Endothelial cell of umbilical vein (primary cell): Measurements from ENCODE around the gene FGFR1OP2. TPM values are rescaled to one million over a fixed set of nuclear protein-coding genes. Genes with fewer than 3 reads are reported as not detected.
A peak's percentile ranks its signal among the peaks of the same experiment; 100 is the strongest.

ENCODE experiments used
- BruUV-seq: library from RNA; stranded (reverse); fragments of 400-500 nt; replicated peaks from 2 replicates; lab custom pipeline; 2021; lab: Mats Ljungman, UMichigan
- CTCF ChIA-PET: fragments of 300-600, 350-600 bp; sonication (Branson Sonifier 250); formaldehyde crosslinking; loops from one replicate; lab custom pipeline; 2021; ENCODE audit warnings: antibody characterized with exemption, inconsistent platforms; lab: Charles Lee
- POLR2A ChIA-PET: fragments of 300-600, 350-600 bp; sonication (Branson Sonifier 250); formaldehyde crosslinking; loops from one replicate; lab custom pipeline; 2021; ENCODE audit warnings: antibody characterized with exemption, inconsistent platforms; lab: Charles Lee
- DNase-seq: peaks from one replicate; pipeline ENCODE4 v3.0.0-alpha.2; 2011; ENCODE audit warnings: low read depth, low spot score
- FAIRE-seq: peaks from 2 replicates; lab custom pipeline; 2011; peaks lifted over from hg19 to GRCh38; lab: Jason Lieb, UNC
- H2AFZ ChIP-seq: 2 replicates; pipeline ENCODE4 v1.6.0; 2012; ENCODE audit warnings: low read depth, low read length, control low read depth, inconsistent platforms
- H3K27ac ChIP-seq: 2 replicates; pipeline ENCODE4 v1.5.1; 2011; ENCODE audit warnings: low read depth, mild to moderate bottlenecking, control low read depth, low read length, moderate library complexity; ENCODE audit not compliant: insufficient read depth
- H3K27me3 ChIP-seq, 2 experiments: 2 replicates each; pipeline versions ENCODE4 v1.6.0 to v1.6.1; 2011; ENCODE audit warnings: low read length in 2 of 2, mixed read lengths in 1 of 2; ENCODE audit not compliant: control insufficient read depth in 2 of 2, insufficient read depth in 2 of 2
- H3K36me3 ChIP-seq, 2 experiments: 2 replicates in 1 of 2; 3 replicates in 1 of 2; pipeline ENCODE4 v1.5.1; 2011; ENCODE audit warnings: low read length in 2 of 2, mild to moderate bottlenecking in 1 of 2, moderate library complexity in 1 of 2; ENCODE audit not compliant: control insufficient read depth in 2 of 2, insufficient read depth in 2 of 2; ENCODE audit errors: extremely low read depth in 1 of 2
- H3K4me1 ChIP-seq: 3 replicates; pipeline ENCODE4 v1.5.1; 2011; ENCODE audit warnings: mild to moderate bottlenecking, low read length; ENCODE audit not compliant: control insufficient read depth, insufficient read depth; ENCODE audit errors: extremely low read depth
- H3K4me2 ChIP-seq: 2 replicates; pipeline ENCODE4 v1.6.1; 2011; ENCODE audit warnings: low read length, control low read depth, mixed read lengths; ENCODE audit not compliant: insufficient read depth
- H3K4me3 ChIP-seq, 3 experiments: fragments of 200-600 bp in 1 of 3; sonication (generic), shearing (Covaris generic) in 1 of 3; replicated peaks in 1 of 3; 2 replicates each; pipeline ENCODE4 v1.5.1; 2011 to 2016; ENCODE audit warnings: control low read depth in 3 of 3, low read length in 3 of 3, mild to moderate bottlenecking in 2 of 3, inconsistent platforms in 1 of 3, low read depth in 1 of 3, moderate library complexity in 1 of 3; ENCODE audit not compliant: insufficient read depth in 1 of 3
- H3K79me2 ChIP-seq: 2 replicates; pipeline ENCODE4 v1.6.0; 2012; ENCODE audit warnings: low read length, inconsistent platforms; ENCODE audit not compliant: control insufficient read depth, insufficient read depth
- H3K9ac ChIP-seq: replicated peaks from 2 replicates; pipeline ENCODE3; 2011; ENCODE audit warnings: low read length, control low read depth; ENCODE audit not compliant: insufficient read depth; ENCODE audit errors: extremely low read depth
- H3K9me1 ChIP-seq: replicated peaks from 3 replicates; pipeline ENCODE4 v1.6.0; 2011; ENCODE audit warnings: mild to moderate bottlenecking, low read length; ENCODE audit not compliant: control insufficient read depth, insufficient read depth; ENCODE audit errors: extremely low read depth
- H3K9me3 ChIP-seq: replicated peaks from 2 replicates; pipeline ENCODE4 v1.5.1; 2012; ENCODE audit warnings: low read length, inconsistent platforms; ENCODE audit not compliant: control insufficient read depth, insufficient read depth
- H4K20me1 ChIP-seq: replicated peaks from 2 replicates; pipeline ENCODE3; 2011; ENCODE audit warnings: mild to moderate bottlenecking, low read length; ENCODE audit not compliant: control insufficient read depth, insufficient read depth; ENCODE audit errors: extremely low read depth
- CTCF ChIP-seq, 2 donors: IDR thresholded peaks; 1 replicate in 1 of 2; 2 replicates in 1 of 2; pipeline ENCODE4 v1.5.1; 2011; ENCODE audit warnings: low read length in 2 of 2, mild to moderate bottlenecking in 2 of 2, moderate library complexity in 2 of 2, control low read depth in 1 of 2, inconsistent platforms in 1 of 2, low read depth in 1 of 2; ENCODE audit not compliant: insufficient read depth in 1 of 2; ENCODE audit errors: extremely low read depth in 1 of 2
- EZH2 ChIP-seq: IDR thresholded peaks from 2 replicates; pipeline ENCODE4 v1.6.1; 2012; ENCODE audit warnings: borderline replicate concordance, low read depth, mild to moderate bottlenecking, moderate library complexity, low read length, inconsistent platforms; ENCODE audit not compliant: severe bottlenecking
- FOS ChIP-seq: IDR thresholded peaks from 2 replicates; pipeline ENCODE4 v1.6.1; 2011; ENCODE audit warnings: mild to moderate bottlenecking, low read length, moderate library complexity, borderline replicate concordance; ENCODE audit not compliant: insufficient read depth
- GATA2 ChIP-seq: IDR thresholded peaks from 2 replicates; pipeline ENCODE4 v1.7.0; 2011; ENCODE audit warnings: low read depth, mild to moderate bottlenecking, moderate library complexity, mixed read lengths, low read length; ENCODE audit not compliant: insufficient read length, insufficient read depth
- JUN ChIP-seq: IDR thresholded peaks from 2 replicates; pipeline ENCODE4 v1.6.1; 2011; ENCODE audit warnings: borderline replicate concordance, low read depth; ENCODE audit not compliant: insufficient read length, insufficient read depth
- MAX ChIP-seq: IDR thresholded peaks from 2 replicates; pipeline ENCODE4 v1.6.1; 2011; ENCODE audit not compliant: insufficient read depth, insufficient read length
- POLR2AphosphoS5 ChIP-seq: IDR thresholded peaks from 2 replicates; pipeline ENCODE4 v1.6.1; 2012; ENCODE audit warnings: low read depth, mild to moderate bottlenecking, control low read depth, low read length, moderate library complexity; ENCODE audit not compliant: insufficient read depth
- dilution Hi-C: fragments of 300-500 bp; cut with MboI; formaldehyde crosslinking; loops from one replicate; pipeline ENCODE4 v1.15.0; 2019; ENCODE audit warnings: low sequenced_read_pairs; ENCODE audit not compliant: extremely low pct_ligation_motif_present
- intact Hi-C: fragments of 100-400 bp; cut with micrococcal nuclease; formaldehyde crosslinking; loops from one replicate; pipeline ENCODE4 v1.10.0; 2022
- polyA plus RNA-seq, 4 experiments: library from polyadenylated mRNA; depleted of rRNA in 3 of 4; stranded (reverse) in 3 of 4; unstranded in 1 of 4; fragments of >200 nt; gene quantifications; 2 replicates each; pipeline versions ENCODE4 v1.2.1 to v1.2.3, GENCODE V29; 2011 to 2012; ENCODE audit warnings: missing spikeins in 1 of 4
- total RNA-seq: library from RNA; stranded (reverse); gene quantifications from 2 replicates; pipeline ENCODE4 v1.2.3, GENCODE V29; 2021

FGFR1OP2 gene
- total and polyA plus RNA-seq, 2 donors (not counting 3 experiments of a cell fraction or from before 2014, with no cell fraction given) = 22.7 to 49.3 TPM

GRCh38 chr12:26937443-26937862 is 817 bp upstream of the FGFR1OP2 start:
- Histone ChIP-seq H3K4me2 (peak overlapping the region; percentile 96), H3K27ac (peak overlapping the region; percentile 82), H4K20me1 (no peaks in the 10 kb centered on the region), H3K79me2 (peaks cover 80% of the 10 kb centered on the region), H2AFZ (peak overlapping the region; percentile 2), H3K9ac (peak overlapping the region; percentile 86), H3K27me3 (no peaks in the 10 kb centered on the region), H3K4me1 (peaks cover 46% of the 10 kb centered on the region), H3K36me3 (peaks cover 0 to 3% of the 10 kb centered on the region in 2 experiments), H3K4me3 (peak overlapping the region; percentile 49 to 94 (median 91)), H3K9me3 (no peaks in the 10 kb centered on the region), H3K9me1 (no peaks in the 10 kb centered on the region)
- dilution Hi-C loops = no loop called here
- no TSS peak for BruUV-seq
- no peak for DNase-seq
- intact Hi-C loops = loop anchor here (5.0 to 10.0 kb wide), 2 partner anchors 357 to 765 kb away; no protein-coding TSS in a partner anchor
- TF ChIP-seq EZH2 (no peak), GATA2 (peak; percentile 9)
- CTCF ChIA-PET = no interaction called here
- POLR2A ChIA-PET = no interaction called here
- no peak for FAIRE-seq

GRCh38 chr12:26938701-26939062 is 412 bp downstream of the FGFR1OP2 start:
- intact Hi-C loops = loop anchor here (1.0 to 10.0 kb wide), 4 partner anchors 76 to 764 kb away; partner anchors contain the start of gene TM7SF3
- Histone ChIP-seq H3K79me2 (peaks cover 83% of the 10 kb centered on the region), H3K9ac (peak overlapping the region; percentile 86), H2AFZ (peak overlapping the region; percentile 55), H3K4me3 (peak overlapping the region; percentile 49 to 94 (median 88)), H3K27me3 (no peaks in the 10 kb centered on the region), H3K9me1 (no peaks in the 10 kb centered on the region), H3K4me1 (peaks cover 49% of the 10 kb centered on the region), H4K20me1 (no peaks in the 10 kb centered on the region), H3K27ac (peak overlapping the region; percentile 82), H3K9me3 (no peaks in the 10 kb centered on the region), H3K36me3 (no peaks in the 10 kb centered on the region), H3K4me2 (peak overlapping the region; percentile 90)
- CTCF ChIA-PET = interaction anchor here (1.0 to 1.7 kb wide), 2 partner anchors 352 to 367 kb away, joined by 3 to 6 read pairs; no protein-coding TSS in a partner anchor
- dilution Hi-C loops = no loop called here
- no TSS peak for BruUV-seq
- POLR2A ChIA-PET = interaction anchor here (1.0 kb wide), 1 partner anchor 81 kb away, joined by 3 read pairs; no protein-coding TSS in a partner anchor
- DNase-seq (no peak), FAIRE-seq (no peak)
- no peak for TF ChIP-seq POLR2AphosphoS5
- no peak for TF ChIP-seq JUN
- no peak for TF ChIP-seq MAX
- no peak for TF ChIP-seq GATA2
- no peak for TF ChIP-seq FOS
- no peak for TF ChIP-seq EZH2
- no peak for TF ChIP-seq CTCF (IDR thresholded peaks at IDR 0.05; ENCODE audit: extremely low read depth in 1 of 2, insufficient read depth in 1 of 2, low read depth in 1 of 2, low read length in 2 of 2)
